22Rv1 (cell line): ENCODE measurements around the gene KDM4C.

Experiments used
- H3K27ac ChIP-seq: fragments of 450-650 bp; 2 replicates; pipeline ENCODE4 v1.5.1; 2017
- CTCF ChIP-seq: fragments of 450-650 bp; IDR thresholded peaks from 2 replicates; pipeline ENCODE4 v1.5.1; 2017; ENCODE audit warnings: mild to moderate bottlenecking
- ZFX ChIP-seq: fragments of 450-650 bp; IDR thresholded peaks from 2 replicates; pipeline ENCODE4 v1.6.1; 2017; ENCODE audit warnings: antibody characterized with exemption, borderline replicate concordance

The KDM4C gene

GRCh38 chr9:7132605-7133004 is 374.8 kb downstream of the KDM4C start:
- TF ChIP-seq ZFX (no peak), CTCF (no peak)
- H3K27ac ChIP-seq = no peak overlapping the region

GRCh38 chr9:7135735-7136134 is 378.0 kb downstream of the KDM4C start:
- TF ChIP-seq ZFX = no peak
- no peak for TF ChIP-seq CTCF

GRCh38 chr9:7137040-7137439 is 379.3 kb downstream of the KDM4C start:
- H3K27ac ChIP-seq = no peak overlapping the region
- TF ChIP-seq CTCF (no peak), ZFX (no peak)

More at GRCh38 chr9:7135735-7136134, 378.0 kb downstream of the KDM4C start:
- no peak overlapping the region for H3K27ac ChIP-seq

- no peak for TF ChIP-seq CTCF
- no peak for TF ChIP-seq ZFX
Measured at GRCh38 chr9:7137571-7137970, 379.8 kb downstream of the KDM4C start.

GRCh38 chr9:7139886-7140285 is 382.1 kb downstream of the KDM4C start:
- H3K27ac ChIP-seq = no peak overlapping the region
- TF ChIP-seq CTCF (no peak), ZFX (no peak)

More at GRCh38 chr9:7137571-7137970, 379.8 kb downstream of the KDM4C start:
- H3K27ac ChIP-seq = no peak overlapping the region

DNA sequence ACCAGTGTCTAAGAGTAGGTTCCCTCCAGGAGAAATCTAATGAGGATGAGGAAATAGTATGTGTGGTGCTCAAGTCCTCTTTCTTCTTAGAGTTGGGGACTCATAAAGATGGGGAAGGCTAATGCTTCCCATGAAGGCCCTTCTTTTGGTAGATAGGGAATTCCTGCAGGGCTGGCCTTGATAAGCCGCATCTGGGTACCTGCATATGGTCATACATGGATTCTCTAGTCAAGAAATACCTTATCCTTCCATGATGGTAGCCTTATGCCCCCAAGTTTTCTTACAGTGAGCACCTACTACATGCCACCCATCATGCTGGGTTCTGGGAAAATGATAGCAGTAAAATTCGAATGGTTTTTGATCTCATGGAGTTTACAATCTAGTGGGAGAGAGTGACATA is 382.6 kb downstream of the KDM4C start:
- no peak overlapping the region for H3K27ac ChIP-seq

More for the DNA sequence above, 382.6 kb downstream of the KDM4C start:
- TF ChIP-seq ZFX (no peak), CTCF (no peak)
